GM19193 (cell line): ENCODE measurements around the gene MTF2.

ENCODE experiments used
- POLR2A ChIP-seq: IDR thresholded peaks from 4 replicates; pipeline ENCODE4 v1.6.1; 2011; ENCODE audit not compliant: insufficient read depth, insufficient read length; ENCODE audit errors: extremely low read depth

The MTF2 gene

DNA sequence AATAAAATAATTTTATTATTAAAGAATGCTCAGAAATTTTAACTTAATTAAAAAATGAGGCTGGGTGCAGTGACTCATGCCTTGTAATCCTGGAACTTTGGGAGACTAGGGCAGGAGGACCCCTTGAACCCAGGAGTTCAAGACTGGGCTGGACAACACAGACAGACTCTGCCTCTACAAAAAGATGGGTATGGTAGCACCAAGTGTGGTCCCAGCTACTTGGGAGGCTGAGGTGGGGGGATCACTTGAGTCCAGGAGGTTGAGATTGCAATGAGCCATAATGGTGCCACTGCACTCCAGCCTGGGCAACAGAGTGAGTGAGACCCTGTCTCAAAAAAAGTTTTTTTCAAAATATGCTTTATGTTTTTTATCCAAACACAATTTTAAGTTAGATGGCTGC is 75.8 kb downstream of the MTF2 start:
- TF ChIP-seq POLR2A, result no peak

DNA sequence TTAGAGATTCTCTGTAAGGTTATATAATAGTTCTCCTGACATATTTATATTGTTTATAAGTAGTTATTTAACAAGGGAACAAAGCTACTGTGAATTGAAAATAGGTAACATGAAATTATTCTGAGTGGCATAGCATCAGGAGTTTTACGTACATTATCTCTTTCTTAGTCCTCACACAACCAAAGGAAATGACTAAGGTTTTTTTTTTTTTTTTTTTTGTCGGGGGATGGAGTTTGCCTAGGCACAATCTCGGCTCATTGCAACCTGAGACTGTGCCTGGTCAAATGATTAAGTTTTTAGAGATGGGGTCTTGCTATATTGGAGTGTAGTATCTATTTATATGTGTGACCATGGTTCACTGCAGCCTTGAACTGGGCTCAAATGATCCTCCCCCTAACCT is 76.3 kb downstream of the MTF2 start:
- no peak for TF ChIP-seq POLR2A

DNA sequence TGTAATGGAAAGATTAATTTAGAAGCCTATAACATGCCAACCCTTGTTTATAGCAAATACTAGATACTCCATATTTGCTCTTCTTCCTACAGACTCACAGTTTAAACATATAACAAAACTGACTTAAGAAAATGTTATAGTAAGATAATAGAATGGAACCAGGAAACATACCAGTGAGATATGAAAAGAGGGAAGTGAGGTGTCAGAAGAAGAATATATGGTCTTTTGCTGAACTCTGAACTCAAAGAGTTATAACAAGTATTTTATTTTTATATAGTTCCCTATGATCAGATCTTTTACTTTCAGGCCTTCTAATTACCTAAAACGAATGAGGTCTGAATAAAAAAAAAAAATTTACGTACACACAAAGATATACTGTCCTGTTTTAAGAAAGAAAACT is 80.3 kb downstream of the MTF2 start:
- no peak for TF ChIP-seq POLR2A

DNA sequence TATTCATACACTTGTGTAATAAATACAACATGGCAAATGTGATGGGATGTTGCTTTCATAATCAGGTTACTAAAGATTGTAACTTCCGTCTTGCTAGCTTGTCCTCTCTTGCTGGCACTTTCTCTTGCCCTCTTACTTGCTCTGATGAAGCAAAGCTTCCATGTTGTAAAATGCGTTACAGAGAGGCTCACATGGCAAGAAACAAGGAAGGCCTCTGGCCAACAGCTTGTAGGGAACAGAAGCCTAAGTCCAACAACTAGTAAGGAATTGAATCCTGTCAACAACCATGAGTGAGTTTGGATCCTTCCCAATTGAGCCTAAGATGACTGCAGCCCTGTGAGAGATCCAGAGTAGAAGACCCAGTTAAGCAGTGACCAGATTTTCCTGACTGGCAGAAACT is 85.7 kb downstream of the MTF2 start:
- no peak for TF ChIP-seq POLR2A

DNA sequence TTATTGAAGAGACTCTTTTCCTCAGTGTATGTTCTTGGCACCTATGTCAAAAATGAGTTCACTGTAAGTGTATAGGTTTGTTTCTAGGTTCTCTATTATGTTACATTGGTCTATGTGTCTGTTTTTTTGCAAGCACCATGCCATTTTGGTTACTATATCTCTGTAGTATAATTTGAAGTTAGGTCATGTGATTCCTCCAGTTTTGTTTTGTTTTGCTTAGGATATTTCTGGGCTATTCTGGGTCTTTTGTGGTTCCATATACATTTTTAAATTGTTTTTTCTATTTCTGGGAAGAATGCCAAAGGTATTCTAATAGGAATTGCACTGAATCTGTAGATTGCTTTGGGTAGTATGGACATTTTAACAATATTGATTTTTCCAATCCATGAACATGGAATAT is 87.9 kb downstream of the MTF2 start:
- TF ChIP-seq POLR2A, result no peak

DNA sequence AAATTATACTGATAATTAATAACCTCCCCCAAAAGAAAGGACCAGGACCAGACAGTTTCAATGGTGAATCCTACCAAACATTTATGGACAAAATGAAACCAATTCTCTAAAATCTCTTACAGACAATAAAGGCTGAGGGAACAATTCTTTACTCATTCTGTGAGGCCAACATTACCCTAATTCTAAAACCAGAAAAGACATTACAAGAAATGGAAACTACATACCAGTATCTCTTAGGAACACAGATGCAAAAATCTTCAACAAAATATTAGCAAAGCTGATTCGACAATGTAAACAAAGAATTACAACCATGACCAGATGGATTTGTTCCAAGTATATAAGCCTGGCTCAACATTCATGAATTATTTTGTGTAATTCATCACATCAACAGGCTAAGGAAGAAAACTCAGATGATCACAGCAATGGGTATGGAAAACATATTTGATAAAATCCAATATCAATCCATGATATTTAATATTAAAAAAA is 92.5 kb downstream of the MTF2 start:
- no peak for TF ChIP-seq POLR2A

DNA sequence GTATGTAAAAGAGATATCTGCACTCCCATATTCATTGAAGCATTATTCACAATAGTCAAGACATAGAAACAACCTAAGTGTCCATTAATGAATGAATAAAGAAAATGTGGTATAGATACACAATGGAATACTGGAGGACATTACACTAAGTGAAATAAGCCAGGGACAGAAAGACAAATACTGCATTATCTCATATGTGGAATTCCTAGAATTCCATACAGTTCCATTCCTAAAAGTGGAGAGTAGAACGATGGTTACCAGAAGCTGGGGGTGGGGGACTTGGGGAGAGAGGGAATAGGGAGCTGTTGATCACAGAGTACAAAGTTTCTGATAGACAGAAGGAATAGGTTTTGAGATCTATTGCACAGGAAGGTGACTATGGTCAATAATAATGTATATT is 93.7 kb downstream of the MTF2 start:
- no peak for TF ChIP-seq POLR2A

DNA sequence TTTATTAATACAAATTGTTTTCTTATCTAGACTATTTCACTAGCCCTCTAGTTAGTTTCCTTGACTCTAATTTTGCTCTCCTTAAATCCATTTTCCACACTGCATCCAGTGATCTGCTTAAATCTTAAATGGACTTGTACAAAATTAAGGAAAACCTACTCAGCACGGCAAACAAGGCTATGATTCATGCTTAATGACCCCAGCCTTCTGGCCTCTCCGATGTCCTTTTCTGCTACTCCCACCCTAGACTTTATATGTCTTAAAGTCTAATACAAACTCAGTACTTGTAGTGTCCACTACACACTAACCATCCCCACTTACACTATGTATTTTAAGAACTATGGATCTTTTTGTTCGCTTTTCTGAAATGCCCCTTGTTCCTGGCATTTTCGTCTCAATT is 98.9 kb downstream of the MTF2 start:
- TF ChIP-seq POLR2A, result no peak

DNA sequence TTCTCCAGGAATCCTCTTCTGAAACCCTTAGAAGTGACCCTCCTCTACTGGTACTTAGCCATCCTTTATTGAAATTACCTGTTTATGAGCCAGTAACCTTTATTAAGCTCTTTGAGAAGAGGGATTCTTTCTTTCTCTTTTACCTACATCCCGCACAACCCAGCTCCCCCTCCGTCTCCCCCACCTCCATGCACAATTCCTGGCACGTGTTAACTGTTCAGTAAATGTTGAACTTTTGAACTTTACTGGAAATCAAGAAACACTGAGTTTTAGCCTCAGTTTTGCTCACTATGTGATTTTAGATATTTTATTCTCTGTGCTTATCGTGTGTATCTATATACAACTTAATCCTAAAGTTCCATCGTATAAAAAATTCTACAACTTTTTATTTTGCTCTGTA is 99.3 kb downstream of the MTF2 start:
- no peak for TF ChIP-seq POLR2A

DNA sequence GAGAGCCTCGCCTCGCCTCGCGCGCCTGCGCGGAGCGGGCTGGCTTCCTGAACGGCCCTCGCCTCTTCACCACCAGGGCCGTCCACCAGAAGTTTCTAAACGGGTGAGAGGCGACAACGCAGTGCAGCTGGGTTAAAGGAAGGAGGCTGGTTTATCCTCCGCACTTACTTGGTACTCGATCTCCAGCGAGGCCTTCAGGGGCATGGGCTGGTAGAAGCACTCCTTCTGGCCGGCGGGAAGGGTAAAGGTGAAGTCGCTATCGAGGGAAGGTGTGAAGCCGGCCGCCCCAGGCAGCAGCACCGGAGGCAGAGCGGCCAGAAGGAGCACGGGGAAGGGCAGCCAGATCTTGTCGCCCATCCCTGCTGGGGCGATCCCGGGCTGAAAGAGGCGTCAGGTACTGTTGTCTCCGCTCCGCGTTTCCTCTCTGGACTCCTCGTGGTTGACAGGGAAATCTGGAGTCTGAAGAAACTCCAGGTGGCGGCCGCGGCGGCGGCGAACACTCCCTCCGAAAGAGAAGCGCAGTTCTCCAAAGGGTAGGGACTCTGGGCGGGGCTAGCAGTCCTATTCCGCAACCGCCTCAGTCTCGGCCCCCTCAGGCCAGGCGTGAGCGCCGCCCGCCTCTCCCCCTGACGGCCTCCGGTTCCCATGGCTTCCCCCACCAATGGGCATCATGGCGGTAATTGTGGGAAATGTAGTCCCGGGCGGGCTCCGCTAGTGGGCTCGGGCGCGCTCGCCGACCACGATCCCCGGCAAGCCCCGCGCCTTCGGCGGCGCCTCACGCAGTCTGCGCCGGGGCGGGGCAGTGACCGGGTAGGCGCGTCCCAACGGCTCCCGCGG is 101.0 kb downstream of the MTF2 start, which contains the start of gene TMED5:
Gene TMED5 (minus strand): TSS at position 528 of the 837 bp plus-strand sequence. CDS start 171 bp downstream, at position 357.
- peak; percentile 78 for TF ChIP-seq POLR2A

DNA sequence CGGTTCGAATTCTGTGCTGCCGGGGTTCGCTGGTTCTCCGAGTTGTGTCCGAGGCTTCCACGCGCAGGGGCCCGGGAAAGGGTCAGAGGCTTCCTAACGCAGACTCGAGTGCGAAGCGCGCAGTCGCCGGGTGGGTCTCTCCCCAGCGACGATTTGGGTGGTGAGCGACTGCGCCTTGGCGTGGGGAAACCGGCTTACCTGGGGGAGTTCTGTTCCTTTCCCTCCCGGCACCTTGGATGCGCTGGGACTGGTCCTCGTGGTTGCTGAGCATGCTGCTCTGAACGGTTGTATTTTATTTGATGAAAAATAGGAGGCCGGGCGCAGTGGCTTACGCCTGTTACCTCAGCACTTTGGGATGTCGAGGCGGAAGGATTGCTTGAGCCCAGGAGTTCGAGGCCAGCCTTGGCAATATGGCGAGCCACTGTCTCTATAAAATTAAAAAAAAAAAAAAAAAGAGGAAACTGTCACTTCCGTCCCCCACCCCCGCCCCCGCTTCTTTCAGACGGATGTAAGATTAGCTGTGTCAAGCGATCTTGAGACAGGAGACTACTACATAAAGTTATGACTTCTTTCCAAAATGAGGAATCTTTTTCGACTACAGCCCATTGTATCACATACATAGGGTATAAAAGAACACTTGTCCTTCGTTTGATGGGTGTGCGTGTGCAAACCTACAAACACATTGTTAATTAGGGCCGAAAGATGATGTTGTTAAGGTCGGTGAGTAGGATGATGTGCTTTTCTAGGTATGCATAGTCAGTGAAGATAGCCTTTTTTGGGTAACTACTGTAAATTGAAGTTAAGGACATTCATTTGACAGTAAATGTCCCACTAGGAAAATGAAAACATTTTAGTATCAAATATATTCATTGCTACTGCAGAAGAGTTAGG is 101.9 kb downstream of the MTF2 start, which contains the start of gene CCDC18:
Gene CCDC18 (plus strand): TSS at position 2 of the 891 bp plus-strand sequence. CDS start 2,638 bp downstream, outside the sequence.
- no peak for TF ChIP-seq POLR2A

DNA sequence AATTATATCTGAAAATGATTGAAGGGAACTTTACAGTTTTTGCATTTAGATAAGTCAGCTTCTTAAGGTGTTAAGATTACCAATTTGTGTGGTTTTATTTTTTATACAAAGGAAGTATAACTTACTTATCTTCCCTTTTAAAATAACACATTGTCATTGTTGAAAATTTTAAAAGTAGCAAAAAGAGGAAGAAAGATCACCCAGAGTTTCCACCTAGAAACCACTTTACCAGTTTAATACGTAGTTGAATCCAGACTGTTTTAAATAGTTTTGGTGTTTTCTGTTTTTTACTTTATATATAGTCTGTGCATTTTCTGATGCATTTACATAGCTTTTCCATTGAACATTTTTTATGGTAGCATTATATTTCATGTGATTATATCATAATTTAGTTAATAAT is 107.6 kb downstream of the MTF2 start:
- no peak for TF ChIP-seq POLR2A
